ENCODE data around the gene BMP8B.

Gene BMP8B

DNA sequence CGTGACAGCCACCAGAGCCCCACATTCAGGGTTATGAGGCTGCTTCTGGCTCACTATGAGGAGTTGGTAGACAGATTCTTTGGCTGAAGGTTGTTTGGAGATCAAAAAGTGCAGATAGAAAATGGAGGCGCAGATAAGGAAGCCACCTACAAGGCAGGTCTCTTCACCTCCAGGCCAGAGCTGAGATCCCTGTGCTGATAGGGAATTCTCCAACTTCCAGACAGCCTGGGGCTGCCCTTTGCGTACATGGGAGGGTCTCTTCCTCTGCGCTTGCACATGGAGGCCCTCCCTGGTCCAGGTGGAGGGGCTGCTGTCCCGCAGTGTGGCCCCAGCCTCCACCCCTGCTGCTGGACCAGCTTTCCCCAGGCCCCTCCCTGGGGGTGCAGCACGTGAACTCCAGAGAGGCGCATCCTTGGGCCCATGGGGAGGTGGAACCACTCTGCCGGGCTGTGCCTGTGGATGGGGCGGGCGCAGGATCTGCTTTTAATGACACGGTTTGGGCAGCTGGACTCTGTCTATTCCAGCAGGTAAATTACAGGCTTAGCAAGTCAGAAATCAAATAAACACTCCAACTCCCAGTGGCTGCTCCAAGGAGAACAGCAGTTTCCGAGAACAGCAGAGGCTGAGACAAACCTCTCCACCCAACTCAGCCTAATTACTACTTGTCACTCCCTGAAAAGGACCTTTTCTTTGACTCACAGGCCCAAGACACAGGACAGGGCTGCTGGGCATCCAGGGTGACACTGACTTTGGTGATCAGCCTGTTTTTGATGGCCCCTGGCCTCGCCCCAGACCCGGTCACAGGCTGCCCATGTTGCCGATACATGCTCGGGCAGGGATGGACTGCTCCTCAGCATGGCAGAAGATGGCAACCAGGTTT is 29.9 kb downstream of the BMP8B start:
- no peak for DNase-seq (ENCODE audit: low spot score)

DNA sequence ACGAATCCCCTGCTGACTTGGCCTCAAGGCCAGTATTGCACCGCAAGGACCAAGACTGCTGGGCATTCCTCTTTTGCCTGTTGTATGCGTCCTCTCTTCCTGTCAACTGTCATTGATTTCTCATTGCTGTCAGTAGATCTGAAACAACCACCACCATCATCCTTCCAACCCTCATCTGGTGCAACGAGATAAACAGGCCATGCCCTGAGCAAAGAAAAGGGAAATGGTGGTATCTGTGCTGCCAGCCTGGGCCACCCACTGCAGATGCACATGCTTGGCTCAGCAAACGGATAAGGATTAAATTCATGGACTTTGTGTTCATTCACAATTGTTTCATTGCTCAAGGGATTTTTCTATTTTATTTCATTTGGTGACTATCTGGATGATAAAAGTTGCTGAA is 31.2 kb downstream of the BMP8B start:
- DNase-seq (ENCODE audit: low spot score), result no peak

DNA sequence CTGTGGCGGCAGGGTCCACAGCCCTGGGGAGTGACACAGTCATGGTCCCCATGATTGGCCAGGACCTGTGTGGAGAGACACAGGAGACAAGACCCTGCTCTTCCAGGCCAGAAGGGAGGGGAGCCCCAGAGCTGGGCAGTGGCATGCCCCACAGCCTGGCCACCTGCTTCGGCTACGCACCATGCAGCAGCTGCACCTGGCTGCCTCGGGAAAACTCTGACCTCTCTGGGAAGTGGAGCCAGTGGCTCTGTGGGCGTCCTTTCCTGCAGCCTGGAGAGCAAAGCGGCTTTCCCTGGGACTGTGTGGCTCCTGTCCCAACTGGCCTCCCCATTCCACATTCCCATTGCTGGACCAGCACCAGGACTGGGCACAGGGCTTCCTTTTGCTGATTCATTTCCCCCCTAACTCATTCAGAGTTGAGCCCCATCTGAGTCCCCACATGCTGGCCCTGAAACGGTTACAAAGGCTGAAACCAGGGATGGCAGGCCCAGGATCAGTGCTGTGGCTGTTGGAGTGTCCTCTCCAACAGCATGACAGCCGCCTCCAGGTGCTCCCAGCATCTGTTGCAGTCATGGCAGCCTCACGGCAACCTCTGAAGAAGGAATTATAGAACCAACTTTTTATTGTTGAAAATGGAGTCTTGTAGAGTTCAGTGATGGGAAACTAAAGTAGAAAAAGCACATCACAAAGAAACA is 32.6 kb downstream of the BMP8B start:
- DNase-seq (ENCODE audit: low spot score), result no peak

DNA sequence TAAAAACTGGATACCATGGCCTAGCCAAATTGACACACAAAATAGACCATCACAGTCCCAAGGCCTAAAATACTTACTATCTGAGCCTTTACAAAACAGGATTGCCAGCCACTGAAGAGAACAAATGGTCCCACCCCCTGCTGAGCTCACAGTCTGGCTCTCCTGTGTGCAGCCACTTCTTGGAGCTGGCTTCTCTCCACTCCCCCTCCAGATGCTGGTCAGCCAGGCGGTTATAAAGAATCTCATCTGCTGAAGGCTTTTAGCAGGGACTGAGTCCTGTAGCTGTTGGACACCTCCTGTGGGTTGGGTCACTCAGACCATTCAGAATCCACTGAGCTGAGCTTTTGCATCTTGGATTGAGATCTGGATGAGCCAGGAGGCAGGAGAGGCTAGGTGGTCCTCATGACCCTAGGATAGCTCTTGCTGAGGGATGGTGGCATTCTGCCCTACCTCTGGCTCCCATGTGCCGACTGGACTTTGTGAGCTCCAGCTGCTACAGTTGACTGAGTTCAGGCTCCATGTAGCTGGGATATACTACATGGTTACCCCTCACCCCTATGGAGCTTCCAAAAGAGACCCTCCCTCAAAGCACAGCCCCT is 33.7 kb downstream of the BMP8B start:
- no peak for DNase-seq (ENCODE audit: low spot score)

DNA sequence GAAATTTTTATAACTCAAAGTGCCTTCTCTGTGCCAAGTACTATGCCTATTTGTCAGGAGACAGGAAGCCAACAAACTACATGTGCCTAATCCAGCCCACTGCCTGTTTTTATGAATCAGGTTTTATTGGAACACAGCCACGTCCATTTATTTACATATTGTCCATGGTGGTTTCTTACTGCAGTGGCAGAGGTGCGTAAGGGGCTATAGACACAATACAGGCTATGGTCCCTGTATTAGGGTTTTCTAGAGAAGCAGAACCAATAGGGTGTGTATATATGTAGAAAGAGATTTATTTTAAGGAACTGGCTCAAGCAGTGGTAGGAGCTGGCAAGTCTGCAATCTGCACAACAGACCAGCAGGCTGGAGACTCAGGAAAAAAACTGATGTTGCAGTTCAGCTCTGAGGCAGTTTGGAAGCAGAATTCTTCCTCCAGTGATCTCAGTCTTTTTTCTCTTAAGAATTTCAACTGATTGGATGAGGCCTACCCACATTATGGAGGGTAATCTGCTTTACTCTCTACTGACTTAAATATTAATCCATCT is 34.6 kb downstream of the BMP8B start:
- DNase-seq (ENCODE audit: low spot score), result no peak

DNA sequence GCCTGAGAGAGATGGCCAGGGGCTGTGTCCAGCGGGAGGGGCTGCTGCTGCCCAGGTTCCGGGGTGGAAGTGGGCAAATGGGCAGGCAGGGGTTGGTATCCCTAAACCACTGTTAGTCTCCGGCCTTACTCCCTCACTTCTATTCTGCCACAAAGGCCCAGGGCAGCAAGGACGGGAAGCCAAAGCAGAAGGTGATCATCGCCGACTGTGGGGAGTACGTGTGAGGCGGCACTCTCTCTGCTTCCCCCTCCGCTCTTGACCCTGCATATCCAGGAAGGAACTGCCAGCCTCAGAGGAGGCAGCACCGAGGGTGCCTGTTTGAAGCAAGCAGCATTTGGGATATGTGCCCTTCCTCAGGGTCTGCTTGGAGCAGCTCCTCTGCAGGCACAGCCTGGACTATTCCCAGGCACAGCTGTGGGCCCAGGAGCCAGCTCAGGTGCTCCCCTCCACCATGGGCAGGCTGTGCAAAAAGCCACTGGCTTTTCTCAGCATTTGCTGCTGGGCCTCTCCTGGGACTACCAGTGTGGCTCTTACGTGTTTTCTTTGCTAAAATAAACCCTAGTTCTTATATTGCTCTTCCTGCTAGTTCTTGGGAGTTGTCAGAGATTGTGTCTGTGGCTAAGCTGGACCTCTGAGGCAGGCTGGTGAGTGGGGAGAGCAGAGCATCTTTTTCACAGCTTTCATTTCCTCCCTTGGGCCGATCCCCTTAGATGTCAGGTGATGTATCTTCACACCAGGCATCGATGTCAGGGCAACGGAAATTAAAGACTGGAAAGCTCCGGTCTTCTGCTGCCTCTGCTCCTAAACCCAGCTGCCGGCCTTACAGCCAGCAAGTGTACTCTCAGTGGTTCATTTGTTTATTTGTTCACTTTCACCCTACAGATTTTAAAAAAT is 35.3 kb downstream of the BMP8B start:
- no peak for DNase-seq (ENCODE audit: low spot score)

DNA sequence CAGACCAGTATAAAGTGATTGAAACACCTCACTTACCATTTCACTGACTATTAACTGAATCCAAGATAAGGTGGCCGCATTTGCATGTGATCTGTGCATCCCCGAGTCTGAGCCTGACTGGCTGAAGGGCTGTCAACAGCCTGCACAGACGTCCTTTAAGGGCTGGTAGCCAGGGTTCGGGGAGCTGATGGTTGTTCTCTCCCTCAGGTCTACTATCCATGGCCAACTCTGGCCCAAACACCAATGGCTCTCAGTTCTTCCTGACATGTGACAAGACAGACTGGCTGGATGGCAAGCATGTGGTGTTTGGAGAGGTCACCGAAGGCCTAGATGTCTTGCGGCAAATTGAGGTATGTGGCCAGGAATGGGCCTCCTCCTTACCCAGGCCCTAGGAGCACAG is 36.0 kb downstream of the BMP8B start:
- DNase-seq (ENCODE audit: low spot score), result no peak

DNA sequence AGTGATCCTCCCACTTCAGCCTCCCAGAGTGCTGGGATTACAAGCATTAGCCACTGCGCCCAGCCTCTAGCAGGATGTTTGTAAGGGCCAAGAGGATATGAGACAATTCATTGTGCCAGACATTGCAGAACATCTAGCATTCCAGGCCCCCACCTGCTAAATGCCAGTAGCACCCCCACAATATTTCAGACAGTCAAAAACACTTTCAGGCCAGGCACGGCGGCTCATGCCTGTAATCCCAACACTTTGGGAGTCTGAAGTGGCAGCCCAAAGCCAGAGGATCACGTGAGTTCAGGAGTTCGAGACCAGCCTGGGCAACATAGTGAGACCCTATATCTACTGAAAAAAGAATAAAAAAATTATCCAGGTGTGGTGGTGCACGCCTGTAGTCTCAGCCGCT is 37.1 kb downstream of the BMP8B start:
- no peak for DNase-seq (ENCODE audit: low spot score)

DNA sequence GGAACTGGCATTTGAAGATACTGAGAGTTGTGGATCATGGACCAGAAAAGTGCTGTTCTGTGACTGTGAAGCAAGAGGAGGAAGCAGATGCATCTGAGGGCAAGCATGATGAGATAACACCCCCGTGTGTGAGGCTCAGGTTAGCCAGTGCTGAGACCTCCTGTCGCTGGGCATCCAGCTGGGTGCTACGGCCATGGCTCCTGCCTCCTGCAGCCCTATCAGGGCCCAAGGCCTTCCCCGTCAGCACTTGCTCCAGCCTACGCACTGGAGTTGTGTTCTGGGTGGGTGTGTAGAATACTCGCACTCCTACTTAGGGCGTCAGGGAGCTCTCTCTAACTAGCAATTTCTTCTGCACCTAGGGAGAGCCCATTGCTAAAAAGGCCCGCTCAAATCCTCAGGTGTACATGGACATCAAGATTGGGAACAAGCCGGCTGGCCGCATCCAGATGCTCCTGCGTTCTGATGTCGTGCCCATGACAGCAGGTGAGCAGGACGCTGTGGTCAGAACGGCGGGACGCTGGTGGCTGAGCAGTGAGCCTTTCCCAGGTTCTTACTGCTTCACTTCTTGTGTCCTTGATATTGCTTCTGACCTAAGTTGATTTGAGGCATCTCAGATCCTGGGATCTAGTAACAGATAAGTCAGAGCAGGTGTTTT is 43.5 kb downstream of the BMP8B start:
- no peak for DNase-seq (ENCODE audit: low spot score)

DNA sequence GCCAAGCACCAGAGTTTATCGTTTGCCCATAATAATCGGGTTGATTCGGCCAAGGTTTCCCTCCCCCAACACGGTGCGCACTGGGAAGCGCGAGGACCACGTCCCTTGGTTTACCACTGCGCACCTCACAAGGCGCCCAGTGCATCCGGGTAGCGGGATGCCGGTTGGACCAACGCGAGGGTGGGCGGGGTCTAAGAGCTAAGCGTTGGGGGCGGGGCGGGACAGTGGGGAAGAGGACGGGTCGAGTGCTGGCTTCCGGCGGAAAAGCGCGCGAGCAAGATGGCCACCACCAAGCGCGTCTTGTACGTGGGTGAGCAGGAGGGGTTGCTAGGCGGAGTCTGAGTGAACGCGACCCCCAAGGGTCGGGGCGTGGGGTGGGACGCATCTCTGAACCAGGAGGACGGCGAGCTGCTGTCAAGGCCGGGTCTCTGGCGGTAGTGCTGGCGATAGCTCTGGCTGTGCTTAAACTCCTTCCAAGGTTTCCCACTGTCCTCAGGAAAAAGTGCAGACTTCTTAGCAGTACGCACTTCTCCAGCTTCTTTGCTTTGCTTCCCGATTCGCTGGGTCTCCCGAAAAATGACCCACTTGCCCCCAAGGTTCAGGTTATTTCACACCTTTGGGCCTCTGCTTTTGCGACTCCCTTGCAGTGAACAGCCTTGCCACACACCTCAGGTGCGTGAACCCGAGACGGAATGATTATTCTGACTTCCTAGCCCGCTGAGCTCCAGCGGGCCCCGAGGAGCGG is 49.9 kb downstream of the BMP8B start, which contains the start of gene PPIE:
Gene PPIE (plus strand): TSS at position 261 of the 745 bp plus-strand sequence. CDS start 19 bp downstream, at position 280.
- peak; percentile 90 for DNase-seq (ENCODE audit: low spot score)

DNA sequence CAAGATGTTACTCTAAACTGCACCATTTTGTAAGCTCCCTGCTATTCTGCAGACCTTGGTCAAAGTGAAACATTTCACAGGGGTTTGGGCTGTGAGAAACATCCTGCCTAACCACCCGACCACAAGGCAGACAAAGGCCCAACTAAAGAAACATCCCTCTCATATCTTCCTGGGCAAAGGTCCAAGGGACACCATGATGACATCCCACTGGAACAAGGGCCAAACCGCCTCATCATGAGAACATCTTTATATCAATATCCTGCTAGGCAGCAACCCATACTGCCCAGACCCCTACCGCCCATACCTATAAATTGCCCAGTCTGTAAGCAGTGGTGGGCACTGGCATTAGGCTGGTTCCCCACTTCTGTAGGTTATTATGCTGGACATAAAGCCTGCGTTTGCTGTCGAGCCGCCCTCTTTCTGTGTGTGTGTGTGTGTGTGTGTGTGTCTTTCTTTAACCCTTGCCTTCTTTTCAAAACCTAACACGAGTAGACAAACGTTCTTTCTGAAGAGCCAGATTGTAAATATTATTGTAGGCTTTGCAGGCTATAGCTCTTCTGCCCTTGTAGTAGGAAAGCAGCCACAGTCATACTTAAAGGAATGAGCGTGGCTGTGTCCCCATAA is 51.0 kb downstream of the BMP8B start:
- no peak for DNase-seq (ENCODE audit: low spot score)

DNA sequence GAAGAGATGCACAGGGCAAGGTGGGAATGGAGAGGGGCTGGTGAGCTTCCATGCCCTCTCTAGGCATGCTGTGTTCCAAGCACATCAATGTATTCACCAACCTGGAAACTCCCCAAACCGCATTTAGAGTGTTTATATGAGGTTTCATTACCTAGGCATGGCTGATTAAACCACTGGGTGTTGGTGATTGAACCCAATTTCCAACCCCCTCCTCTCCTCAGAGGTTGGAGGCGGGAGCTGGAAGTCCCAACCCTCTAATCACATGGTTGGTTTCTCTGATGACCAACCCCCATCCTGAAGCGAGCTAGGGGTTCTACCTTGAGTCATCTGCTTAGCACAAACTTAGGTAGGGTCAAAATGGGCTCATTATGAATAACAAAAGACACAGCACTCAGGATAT is 52.9 kb downstream of the BMP8B start:
- DNase-seq (ENCODE audit: low spot score), result no peak

DNA sequence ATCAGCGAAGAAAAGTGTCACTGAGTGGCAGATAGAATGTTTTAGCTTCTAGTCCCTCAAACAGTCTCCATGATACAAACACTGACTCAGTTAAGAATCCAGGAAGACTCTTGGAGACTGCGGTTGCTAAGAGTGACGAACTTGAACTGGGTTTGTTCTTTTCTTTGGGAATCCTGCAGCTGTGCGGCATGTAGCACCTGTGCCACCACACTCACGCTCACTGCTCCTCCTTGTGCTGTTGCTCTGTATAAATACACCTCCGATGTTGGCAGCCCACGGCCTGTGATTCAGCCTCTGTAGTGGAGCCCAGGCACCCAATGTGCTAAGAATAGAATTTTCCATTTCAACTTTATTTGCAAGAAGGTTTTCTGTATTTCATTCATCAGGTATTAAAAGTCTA is 55.5 kb downstream of the BMP8B start:
- DNase-seq (ENCODE audit: low spot score), result no peak

DNA sequence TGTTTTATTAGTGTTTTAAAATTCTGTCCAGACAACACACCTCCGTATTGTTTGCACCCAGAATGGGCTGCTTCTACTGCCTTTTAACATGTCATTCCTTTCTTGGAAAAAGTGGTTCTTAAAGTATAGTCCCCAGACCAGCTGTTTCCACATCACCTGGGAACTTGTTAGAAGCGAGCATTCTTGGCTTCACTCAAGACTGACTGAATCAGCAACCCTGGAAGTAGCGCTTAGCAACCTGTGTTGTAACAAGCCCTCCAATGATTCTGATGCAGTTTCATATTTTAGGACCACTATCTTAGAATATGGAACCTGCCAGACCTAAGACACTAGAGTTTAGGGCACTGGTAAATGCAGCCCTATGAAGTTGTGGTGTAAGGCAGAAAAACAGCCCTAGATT is 55.9 kb downstream of the BMP8B start:
- DNase-seq (ENCODE audit: low spot score), result no peak

DNA sequence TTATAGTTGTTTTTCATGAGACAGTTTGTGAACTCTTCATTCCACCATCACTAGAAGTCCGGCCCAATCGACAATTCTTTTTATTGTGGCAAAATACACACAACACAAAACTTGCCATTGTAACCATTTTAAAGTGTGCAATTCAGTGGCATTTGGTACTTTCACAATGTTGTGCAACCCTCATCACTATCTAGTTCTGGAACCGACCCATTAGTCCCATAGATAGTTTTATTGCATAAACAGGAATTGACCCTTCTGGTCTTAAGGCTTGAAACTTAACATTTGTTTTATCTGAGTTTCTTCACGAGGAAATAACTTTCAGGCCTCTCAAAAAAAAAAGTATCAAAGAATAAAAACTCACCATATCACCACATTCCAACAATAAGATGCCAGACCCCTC is 58.8 kb downstream of the BMP8B start:
- no peak for DNase-seq (ENCODE audit: low spot score)

DNA sequence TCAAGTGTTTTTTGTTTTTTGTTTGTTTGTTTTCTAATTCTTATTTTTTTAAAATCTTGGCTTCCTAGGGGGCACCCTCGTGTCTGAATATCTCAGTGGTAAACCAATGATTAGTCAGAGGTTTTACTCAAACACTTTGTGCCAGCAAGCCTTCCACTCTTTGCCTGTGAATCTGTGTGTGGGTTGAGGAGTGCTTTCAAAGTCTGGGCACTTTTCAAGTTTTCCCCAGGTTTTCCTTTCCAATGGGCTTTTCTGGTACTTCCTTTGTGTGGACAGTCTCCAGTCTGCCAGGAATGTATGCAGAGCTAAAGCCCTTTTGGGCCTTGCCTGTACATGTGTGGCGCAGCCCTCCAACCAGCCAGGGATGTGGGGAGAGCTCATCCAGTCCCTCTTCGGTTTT is 59.6 kb downstream of the BMP8B start:
- DNase-seq (ENCODE audit: low spot score), result no peak

DNA sequence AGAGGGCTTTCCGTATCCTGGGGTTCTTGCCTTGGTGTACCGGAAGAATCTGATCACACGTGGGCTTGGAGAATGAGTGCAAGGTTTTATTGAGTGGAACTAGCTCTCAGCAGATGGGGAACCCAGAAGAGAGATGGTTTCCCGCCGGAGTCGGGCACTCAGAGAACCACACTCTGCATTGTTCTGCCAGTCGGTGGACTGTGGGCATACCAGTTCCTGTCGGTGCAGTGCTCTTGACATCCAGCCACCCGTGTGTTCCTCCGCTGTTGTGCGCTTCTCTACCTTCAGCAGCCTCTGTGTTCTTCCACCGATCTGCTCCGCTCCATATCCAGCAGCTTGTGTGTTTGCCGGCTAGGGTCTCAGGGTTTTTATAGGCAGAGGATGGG is 60.7 kb downstream of the BMP8B start:
- DNase-seq (ENCODE audit: low spot score), result no peak

DNA sequence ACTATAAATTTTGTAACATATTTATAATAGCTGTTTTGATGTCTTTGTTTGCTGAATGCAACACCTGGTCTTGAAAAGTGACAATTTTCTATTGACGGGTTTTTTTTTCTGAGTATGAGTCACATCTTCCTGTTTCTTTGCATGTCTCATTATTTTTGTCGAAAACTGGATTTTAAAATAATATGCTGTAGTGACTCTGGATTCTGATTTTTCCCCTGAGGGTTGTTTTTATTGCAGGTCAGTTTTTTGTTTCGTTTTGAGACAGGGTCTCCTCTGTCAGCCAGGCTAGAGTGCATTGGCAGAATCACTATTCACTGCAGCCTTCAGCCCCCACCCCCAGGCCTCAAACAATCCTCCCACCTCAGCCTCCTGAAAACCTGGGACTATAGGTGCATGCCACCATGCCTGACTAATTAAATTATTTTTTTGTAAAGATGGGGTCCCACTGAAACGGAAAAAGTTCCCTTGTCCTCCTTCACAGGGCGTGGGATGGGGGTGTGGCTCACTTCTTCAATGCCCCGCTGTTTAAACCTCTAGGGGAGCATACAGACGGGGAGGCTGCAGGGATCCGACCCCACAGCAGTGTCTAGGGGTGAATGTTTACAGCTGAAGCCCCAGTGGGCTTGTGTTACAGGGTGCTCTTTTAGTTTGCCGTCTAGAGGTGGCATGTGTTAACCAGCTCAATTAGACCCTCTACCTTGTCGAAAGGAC is 61.3 kb downstream of the BMP8B start:
- DNase-seq (ENCODE audit: low spot score), result no peak

DNA sequence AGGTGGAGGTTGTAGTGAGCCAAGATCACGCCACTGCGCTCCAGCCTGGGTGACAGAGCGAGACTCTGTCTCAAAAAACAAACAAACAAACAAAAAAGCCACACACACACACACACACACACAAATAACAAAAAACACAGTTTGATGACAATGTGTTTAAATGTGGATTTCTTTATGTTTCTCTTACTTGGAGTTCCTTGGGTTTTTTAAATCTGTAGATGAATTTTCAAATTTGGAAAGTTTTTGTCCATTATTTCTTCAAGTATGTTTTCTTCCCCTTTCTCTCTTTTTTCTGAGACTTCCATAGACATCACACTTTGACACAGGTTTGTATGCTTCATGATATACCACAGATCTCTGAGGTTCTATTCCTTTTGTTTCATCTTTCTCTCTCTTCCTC is 62.1 kb downstream of the BMP8B start:
- no peak for DNase-seq (ENCODE audit: low spot score)

Measured in pons (tissue), 1 donor.